Astrocyte (in vitro differentiated cells and primary cell): ENCODE measurements around the gene PARL.

ENCODE experiments used
- CTCF ChIP-seq: IDR thresholded peaks from 2 replicates; pipeline ENCODE4 v1.5.1; 2011; ENCODE audit warnings: low read depth, mild to moderate bottlenecking, inconsistent platforms, low read length, moderate library complexity; ENCODE audit not compliant: insufficient read depth
- EZH2 ChIP-seq: IDR thresholded peaks from 2 replicates; pipeline ENCODE4 v1.6.1; 2012; ENCODE audit warnings: mild to moderate bottlenecking, low read length, inconsistent platforms; ENCODE audit not compliant: insufficient read depth

GRCh38 chr3:183815563-183815940 is 69.1 kb downstream of the PARL start:
- TF ChIP-seq CTCF (no peak), EZH2 (no peak)
